ENCODE data around the gene P2RY2.

- TF ChIP-seq, protein P1, sequence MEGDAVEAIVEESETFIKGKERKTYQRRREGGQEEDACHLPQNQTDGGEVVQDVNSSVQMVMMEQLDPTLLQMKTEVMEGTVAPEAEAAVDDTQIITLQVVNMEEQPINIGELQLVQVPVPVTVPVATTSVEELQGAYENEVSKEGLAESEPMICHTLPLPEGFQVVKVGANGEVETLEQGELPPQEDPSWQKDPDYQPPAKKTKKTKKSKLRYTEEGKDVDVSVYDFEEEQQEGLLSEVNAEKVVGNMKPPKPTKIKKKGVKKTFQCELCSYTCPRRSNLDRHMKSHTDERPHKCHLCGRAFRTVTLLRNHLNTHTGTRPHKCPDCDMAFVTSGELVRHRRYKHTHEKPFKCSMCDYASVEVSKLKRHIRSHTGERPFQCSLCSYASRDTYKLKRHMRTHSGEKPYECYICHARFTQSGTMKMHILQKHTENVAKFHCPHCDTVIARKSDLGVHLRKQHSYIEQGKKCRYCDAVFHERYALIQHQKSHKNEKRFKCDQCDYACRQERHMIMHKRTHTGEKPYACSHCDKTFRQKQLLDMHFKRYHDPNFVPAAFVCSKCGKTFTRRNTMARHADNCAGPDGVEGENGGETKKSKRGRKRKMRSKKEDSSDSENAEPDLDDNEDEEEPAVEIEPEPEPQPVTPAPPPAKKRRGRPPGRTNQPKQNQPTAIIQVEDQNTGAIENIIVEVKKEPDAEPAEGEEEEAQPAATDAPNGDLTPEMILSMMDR (IDR thresholded peaks at IDR 0.05), result no peak
- no peak for TF ChIP-seq MAX (CRISPR knock-in tag; IDR thresholded peaks at IDR 0.05)
- TF ChIP-seq, protein P2, sequence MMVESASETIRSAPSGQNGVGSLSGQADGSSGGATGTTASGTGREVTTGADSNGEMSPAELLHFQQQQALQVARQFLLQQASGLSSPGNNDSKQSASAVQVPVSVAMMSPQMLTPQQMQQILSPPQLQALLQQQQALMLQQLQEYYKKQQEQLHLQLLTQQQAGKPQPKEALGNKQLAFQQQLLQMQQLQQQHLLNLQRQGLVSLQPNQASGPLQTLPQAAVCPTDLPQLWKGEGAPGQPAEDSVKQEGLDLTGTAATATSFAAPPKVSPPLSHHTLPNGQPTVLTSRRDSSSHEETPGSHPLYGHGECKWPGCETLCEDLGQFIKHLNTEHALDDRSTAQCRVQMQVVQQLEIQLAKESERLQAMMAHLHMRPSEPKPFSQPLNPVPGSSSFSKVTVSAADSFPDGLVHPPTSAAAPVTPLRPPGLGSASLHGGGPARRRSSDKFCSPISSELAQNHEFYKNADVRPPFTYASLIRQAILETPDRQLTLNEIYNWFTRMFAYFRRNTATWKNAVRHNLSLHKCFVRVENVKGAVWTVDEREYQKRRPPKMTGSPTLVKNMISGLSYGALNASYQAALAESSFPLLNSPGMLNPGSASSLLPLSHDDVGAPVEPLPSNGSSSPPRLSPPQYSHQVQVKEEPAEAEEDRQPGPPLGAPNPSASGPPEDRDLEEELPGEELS (CRISPR knock-in tag; IDR thresholded peaks at IDR 0.05), result no peak
- TF ChIP-seq TEAD4 (CRISPR knock-in tag; IDR thresholded peaks at IDR 0.05), result no peak
- TF ChIP-seq ZNF317 (CRISPR knock-in tag; IDR thresholded peaks at IDR 0.05; ENCODE audit: borderline replicate concordance, low read depth), result no peak
- TF ChIP-seq JUN (CRISPR knock-in tag; IDR thresholded peaks at IDR 0.05), result no peak
Observed at GRCh38 chr11:73285721-73286120, 67.6 kb downstream of the P2RY2 start.

Measured in WTC11 (cell line).